ENCODE data around the gene PHOSPHO2. TPM values are rescaled to one million over a fixed set of nuclear protein-coding genes. Genes with fewer than 3 reads are reported as not detected.

PHOSPHO2 gene
- total RNA-seq, 1 donor from 2014 or later: 16.8 TPM

DNA sequence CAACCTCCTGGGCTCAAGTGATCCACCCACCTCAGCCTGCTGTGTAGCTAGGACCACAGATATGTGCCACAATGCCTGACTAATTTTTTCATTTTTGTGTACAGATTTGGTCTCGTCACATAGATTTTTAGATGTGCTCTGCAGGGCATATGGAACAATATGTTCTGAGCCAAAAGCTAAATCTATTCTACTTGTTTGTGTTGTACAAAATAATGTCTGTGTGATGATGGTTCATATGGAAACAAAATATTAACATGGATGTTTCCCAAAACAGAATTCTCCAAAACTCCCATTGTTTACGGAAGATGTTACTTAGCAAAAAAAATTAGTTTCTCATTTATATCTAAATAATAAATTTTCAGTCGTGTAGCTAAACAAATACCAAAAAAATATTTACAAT lies 26.7 kb downstream of the PHOSPHO2 start:
- H3K4me1 Mint-ChIP-seq: no peaks in the 10 kb centered on the region
- Histone ChIP-seq H3K4me1 (no peaks in the 10 kb centered on the region), H4K20me1 (ENCODE audit: low read depth) (no peaks in the 10 kb centered on the region), H3K27me3 (no peaks in the 10 kb centered on the region), H3K4me2 (no peak overlapping the region), H3K4me3 (no peak overlapping the region), H3K27ac (no peak overlapping the region), H3K9me3 (ENCODE audit: low read depth) (no peaks in the 10 kb centered on the region), H3K36me3 (no peaks in the 10 kb centered on the region), H3K9ac (no peak overlapping the region), H3F3A (ENCODE audit: low read depth) (no peaks in the 10 kb centered on the region), H3K79me2 (ENCODE audit: low read depth) (no peaks in the 10 kb centered on the region), H2AFZ (replicated peaks) (no peak overlapping the region)
- no peak for DNase-seq (ENCODE audit: low spot score)
- H3K27ac Mint-ChIP-seq: no peak overlapping the region
- H3K9me3 Mint-ChIP-seq: no peaks in the 10 kb centered on the region
- H3K36me3 Mint-ChIP-seq: no peaks in the 10 kb centered on the region
- TF ChIP-seq, protein P1, sequence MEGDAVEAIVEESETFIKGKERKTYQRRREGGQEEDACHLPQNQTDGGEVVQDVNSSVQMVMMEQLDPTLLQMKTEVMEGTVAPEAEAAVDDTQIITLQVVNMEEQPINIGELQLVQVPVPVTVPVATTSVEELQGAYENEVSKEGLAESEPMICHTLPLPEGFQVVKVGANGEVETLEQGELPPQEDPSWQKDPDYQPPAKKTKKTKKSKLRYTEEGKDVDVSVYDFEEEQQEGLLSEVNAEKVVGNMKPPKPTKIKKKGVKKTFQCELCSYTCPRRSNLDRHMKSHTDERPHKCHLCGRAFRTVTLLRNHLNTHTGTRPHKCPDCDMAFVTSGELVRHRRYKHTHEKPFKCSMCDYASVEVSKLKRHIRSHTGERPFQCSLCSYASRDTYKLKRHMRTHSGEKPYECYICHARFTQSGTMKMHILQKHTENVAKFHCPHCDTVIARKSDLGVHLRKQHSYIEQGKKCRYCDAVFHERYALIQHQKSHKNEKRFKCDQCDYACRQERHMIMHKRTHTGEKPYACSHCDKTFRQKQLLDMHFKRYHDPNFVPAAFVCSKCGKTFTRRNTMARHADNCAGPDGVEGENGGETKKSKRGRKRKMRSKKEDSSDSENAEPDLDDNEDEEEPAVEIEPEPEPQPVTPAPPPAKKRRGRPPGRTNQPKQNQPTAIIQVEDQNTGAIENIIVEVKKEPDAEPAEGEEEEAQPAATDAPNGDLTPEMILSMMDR (IDR thresholded peaks at IDR 0.05): no peak
- no peak for TF ChIP-seq EZH2phosphoT487 (IDR thresholded peaks at IDR 0.05)
- TF ChIP-seq EZH2 (IDR thresholded peaks at IDR 0.05): no peak
- no peak overlapping the region for H3K4me3 Mint-ChIP-seq
- peaks cover 6% of the 10 kb centered on the region for H3K27me3 Mint-ChIP-seq (ENCODE audit: insufficient read depth, low read depth)

DNA sequence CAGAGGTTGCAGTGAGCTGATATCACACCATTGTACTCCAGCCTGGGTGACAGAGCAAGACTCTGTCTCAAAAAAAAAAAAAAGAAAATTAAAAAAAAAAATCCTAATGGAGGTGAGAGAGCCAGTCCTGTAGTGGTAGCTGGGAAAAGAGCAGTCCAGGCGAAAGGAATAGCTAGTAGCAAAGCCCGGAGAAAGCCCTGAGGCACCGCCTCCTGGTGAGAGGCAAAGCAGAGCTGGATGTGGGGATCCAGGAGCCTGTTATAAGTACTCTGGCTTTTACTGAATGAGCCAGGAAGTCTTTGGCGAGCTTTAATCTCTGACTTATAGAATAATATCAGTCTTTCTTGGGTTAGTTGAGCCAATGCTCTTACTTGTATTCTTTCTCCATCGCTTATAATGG lies 32.8 kb downstream of the PHOSPHO2 start:
- Histone ChIP-seq H3F3A (ENCODE audit: low read depth) (peaks cover 6% of the 10 kb centered on the region), H3K9ac (no peak overlapping the region), H3K27ac (no peak overlapping the region), H3K4me2 (no peak overlapping the region), H3K9me3 (ENCODE audit: low read depth) (no peaks in the 10 kb centered on the region), H3K36me3 (no peaks in the 10 kb centered on the region), H2AFZ (replicated peaks) (no peak overlapping the region), H4K20me1 (ENCODE audit: low read depth) (no peaks in the 10 kb centered on the region), H3K4me1 (no peaks in the 10 kb centered on the region), H3K4me3 (no peak overlapping the region), H3K27me3 (peaks cover 7% of the 10 kb centered on the region), H3K79me2 (ENCODE audit: low read depth) (no peaks in the 10 kb centered on the region)
- no peaks in the 10 kb centered on the region for H3K9me3 Mint-ChIP-seq
- peaks cover under 1% of the 10 kb centered on the region for H3K4me1 Mint-ChIP-seq
- TF ChIP-seq EZH2 (IDR thresholded peaks at IDR 0.05) (no peak), EZH2phosphoT487 (IDR thresholded peaks at IDR 0.05) (no peak)
- TF ChIP-seq, protein P1 (IDR thresholded peaks at IDR 0.05): no peak
- no peak overlapping the region for H3K27ac Mint-ChIP-seq
- no peaks in the 10 kb centered on the region for H3K36me3 Mint-ChIP-seq
- DNase-seq (ENCODE audit: low spot score): peak; percentile 40
- H3K4me3 Mint-ChIP-seq: no peak overlapping the region
- peaks cover 2% of the 10 kb centered on the region for H3K27me3 Mint-ChIP-seq (ENCODE audit: insufficient read depth, low read depth)

DNA sequence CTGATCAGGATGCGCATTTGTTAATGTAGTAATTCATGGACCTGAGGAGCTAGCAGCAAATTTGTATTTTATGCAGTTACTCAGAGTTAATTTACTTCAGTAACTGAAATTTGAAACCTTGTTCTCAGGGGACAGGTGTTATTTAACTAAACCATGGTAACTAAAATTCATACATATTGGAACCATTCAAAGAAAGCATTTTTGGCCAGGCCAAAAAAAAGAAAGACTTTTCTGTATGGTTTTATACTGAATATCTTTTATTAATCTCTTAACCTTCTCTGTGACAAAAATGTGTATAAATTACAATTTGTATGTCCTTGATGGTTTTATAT lies 35.0 kb downstream of the PHOSPHO2 start:
- H3K4me1 ChIP-seq: no peaks in the 10 kb centered on the region
- peaks cover 3% of the 10 kb centered on the region for H3K27me3 Mint-ChIP-seq (ENCODE audit: insufficient read depth, low read depth)
- no peak overlapping the region for H3K4me2 ChIP-seq
- peaks cover 6% of the 10 kb centered on the region for H3K4me1 Mint-ChIP-seq
- no peak overlapping the region for H2AFZ ChIP-seq (replicated peaks)
- DNase-seq (ENCODE audit: low spot score): no peak
- peaks cover 24% of the 10 kb centered on the region for H3F3A ChIP-seq (ENCODE audit: low read depth)
- H3K27me3 ChIP-seq: peaks cover 19% of the 10 kb centered on the region
- H3K9me3 ChIP-seq (ENCODE audit: low read depth): no peaks in the 10 kb centered on the region
- no peak overlapping the region for H3K9ac ChIP-seq
- peaks cover under 1% of the 10 kb centered on the region for H3K79me2 ChIP-seq (ENCODE audit: low read depth)
- TF ChIP-seq EZH2phosphoT487 (IDR thresholded peaks at IDR 0.05): no peak
- TF ChIP-seq, protein P1 (IDR thresholded peaks at IDR 0.05): no peak
- TF ChIP-seq EZH2 (IDR thresholded peaks at IDR 0.05): no peak
- no peak overlapping the region for H3K27ac Mint-ChIP-seq
- no peak overlapping the region for H3K4me3 ChIP-seq
- no peak overlapping the region for H3K27ac ChIP-seq
- H3K36me3 ChIP-seq: no peaks in the 10 kb centered on the region
- no peaks in the 10 kb centered on the region for H4K20me1 ChIP-seq (ENCODE audit: low read depth)
- H3K4me3 Mint-ChIP-seq: no peak overlapping the region
- no peaks in the 10 kb centered on the region for H3K36me3 Mint-ChIP-seq
- no peaks in the 10 kb centered on the region for H3K9me3 Mint-ChIP-seq

Data from neural progenitor cell (in vitro differentiated cells).